MG63 (cell line): Measurements from ENCODE around the gene PRPF18. TPM values are rescaled to one million over a fixed set of nuclear protein-coding genes. Genes with fewer than 3 reads are reported as not detected.

Experiments used
- DNase-seq: peaks from one replicate; pipeline ENCODE4 v3.0.0-alpha.2; 2020
- H3K27me3 ChIP-seq: fragments of 250-450 bp; sonication (Bioruptor Pico); 2 replicates; pipeline ENCODE4 v1.5.1; 2020; ENCODE audit warnings: mild to moderate bottlenecking, moderate library complexity
- H3K36me3 ChIP-seq: fragments of 250-450 bp; sonication (Bioruptor Pico); 2 replicates; pipeline ENCODE4 v1.5.1; 2020; ENCODE audit warnings: mild to moderate bottlenecking, moderate library complexity
- H3K4me3 ChIP-seq: fragments of 250-450 bp; sonication (Bioruptor Pico); 2 replicates; pipeline ENCODE4 v1.5.1; 2020; ENCODE audit warnings: mild to moderate bottlenecking, moderate library complexity
- H3K9me3 ChIP-seq: fragments of 250-450 bp; sonication (Bioruptor Pico); 2 replicates; pipeline ENCODE4 v1.5.1; 2020; ENCODE audit warnings: mild to moderate bottlenecking, moderate library complexity
- total RNA-seq: library from RNA; depleted of rRNA; stranded (reverse); fragments of >200 nt; shearing (Covaris generic); gene quantifications from 2 replicates; pipeline ENCODE4 v1.2.3, GENCODE V29; 2014; ENCODE audit warnings: low replicate concordance

PRPF18 gene
- total RNA-seq, 1 experiment from 2014 or later: 18.3 TPM

GRCh38 chr10:13652860-13653259 is 66.1 kb downstream of the PRPF18 start:
- no peaks in the 10 kb centered on the region for H3K27me3 ChIP-seq
- H3K4me3 ChIP-seq: no peak overlapping the region
- no peaks in the 10 kb centered on the region for H3K9me3 ChIP-seq
- H3K36me3 ChIP-seq: peaks cover 12% of the 10 kb centered on the region
- DNase-seq: no peak

DNA sequence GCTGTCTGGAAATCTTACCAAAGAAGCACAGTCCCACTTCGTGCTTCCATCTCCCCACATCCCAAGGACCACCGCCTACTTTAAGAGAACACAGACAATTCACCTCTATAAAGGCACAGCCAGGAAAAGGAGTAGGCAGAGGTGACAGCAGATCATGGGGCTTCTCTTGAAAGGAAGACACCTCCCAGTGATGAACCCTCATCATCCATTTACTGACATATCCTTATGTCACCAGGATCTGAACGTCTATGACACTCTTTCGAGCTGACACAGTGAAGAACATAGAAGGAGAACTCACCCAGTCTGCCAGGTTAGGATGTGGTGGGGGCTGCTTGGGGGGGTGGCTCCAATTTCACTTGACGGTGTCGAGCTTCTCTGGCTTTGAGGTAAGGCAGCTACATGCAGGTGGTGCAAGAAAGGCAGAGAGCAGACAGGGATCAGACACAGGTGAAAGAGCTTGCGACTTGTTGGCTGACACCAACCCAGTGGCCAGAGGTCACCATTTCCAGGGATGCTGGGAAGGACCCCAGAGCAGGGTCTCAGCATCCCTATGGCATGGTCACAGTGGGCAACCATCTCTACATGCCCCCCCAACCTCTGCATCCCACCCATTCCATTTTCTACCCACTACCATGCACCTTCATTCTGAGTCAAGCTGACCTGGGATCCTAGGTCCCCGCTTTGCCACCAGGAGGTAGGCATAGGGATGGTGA is 67.5 kb downstream of the PRPF18 start:
- Histone ChIP-seq H3K27me3 (no peaks in the 10 kb centered on the region), H3K4me3 (no peak overlapping the region), H3K9me3 (no peaks in the 10 kb centered on the region), H3K36me3 (peaks cover 14% of the 10 kb centered on the region)
- DNase-seq: no peak

DNA sequence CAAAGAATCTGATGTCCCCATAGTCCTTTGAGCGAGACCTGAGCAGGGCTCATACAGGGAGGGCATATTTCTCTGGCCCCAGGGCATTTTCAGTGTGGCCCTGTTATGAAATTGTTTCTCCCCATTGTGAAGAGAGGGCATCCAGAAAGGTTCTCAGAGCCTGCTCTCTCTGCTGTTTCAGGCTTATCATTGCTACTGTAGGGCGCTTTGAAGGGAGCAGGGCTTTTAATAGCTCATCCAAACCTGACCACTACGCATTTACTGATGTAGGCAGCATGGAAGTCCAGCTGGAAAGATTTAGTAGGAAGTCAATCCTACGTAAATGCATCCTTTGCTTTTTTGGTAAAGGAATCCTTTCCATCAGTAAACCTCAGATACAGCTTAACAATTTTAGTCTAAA is 68.1 kb downstream of the PRPF18 start:
- no peaks in the 10 kb centered on the region for H3K27me3 ChIP-seq
- DNase-seq: no peak
- H3K9me3 ChIP-seq: no peaks in the 10 kb centered on the region
- no peak overlapping the region for H3K4me3 ChIP-seq
- H3K36me3 ChIP-seq: peaks cover 14% of the 10 kb centered on the region

- H3K36me3 ChIP-seq: peaks cover 14% of the 10 kb centered on the region
- no peak overlapping the region for H3K4me3 ChIP-seq
- H3K27me3 ChIP-seq: no peaks in the 10 kb centered on the region
- H3K9me3 ChIP-seq: no peaks in the 10 kb centered on the region
- no peak for DNase-seq
Measured at GRCh38 chr10:13656337-13657100, 69.8 kb downstream of the PRPF18 start.

DNA sequence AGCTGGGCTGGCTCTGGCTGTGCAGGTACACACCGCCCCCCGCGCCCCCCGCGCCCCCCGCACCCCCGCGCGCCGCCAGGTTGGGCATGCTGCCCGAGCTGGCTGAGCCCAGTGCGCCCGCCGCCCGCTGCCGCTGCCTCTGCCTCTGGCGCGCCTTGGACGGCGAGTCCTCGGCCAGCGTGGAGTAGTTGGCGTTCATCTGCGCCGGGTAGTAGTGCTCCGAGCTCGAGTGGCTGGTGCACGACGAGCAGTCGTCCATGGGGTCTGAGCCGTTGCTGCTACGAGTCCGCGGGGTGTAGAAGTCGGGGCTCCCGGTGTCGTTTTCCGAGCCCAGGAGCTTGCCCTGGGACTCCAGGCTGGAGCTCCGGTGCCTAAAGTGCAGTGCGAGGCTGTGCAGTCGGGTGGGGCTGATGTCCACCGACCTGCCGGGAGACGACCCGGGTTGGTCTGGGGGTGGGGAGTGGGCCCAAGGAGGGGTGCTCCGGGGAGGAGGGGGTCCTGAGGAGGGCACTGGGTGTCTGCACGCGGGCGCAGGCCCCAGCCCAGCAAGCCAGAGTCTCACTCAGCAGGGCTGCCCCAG is 70.4 kb downstream of the PRPF18 start:
- Histone ChIP-seq H3K9me3 (no peaks in the 10 kb centered on the region), H3K36me3 (peaks cover 13% of the 10 kb centered on the region), H3K4me3 (no peak overlapping the region), H3K27me3 (no peaks in the 10 kb centered on the region)
- DNase-seq: no peak

DNA sequence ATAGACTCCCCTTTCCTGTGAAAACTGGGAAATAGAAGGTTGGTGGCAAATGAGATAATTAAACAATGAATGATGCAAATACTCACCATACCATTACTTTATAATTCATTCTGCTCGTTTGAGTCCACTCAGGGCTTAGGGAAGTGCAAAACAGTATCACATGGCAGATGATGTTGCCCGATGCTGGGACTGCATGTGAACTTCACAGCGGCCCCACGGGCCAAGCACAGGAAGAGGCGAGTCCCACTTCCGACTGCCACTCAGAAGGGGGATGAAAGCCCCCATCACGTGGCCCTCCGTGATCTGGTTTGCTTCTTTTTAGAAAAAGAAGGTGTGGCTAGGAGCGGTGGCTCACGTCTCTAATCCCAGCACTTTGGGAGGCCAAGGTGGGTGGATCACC is 71.5 kb downstream of the PRPF18 start:
- peaks cover 15% of the 10 kb centered on the region for H3K36me3 ChIP-seq

DNA sequence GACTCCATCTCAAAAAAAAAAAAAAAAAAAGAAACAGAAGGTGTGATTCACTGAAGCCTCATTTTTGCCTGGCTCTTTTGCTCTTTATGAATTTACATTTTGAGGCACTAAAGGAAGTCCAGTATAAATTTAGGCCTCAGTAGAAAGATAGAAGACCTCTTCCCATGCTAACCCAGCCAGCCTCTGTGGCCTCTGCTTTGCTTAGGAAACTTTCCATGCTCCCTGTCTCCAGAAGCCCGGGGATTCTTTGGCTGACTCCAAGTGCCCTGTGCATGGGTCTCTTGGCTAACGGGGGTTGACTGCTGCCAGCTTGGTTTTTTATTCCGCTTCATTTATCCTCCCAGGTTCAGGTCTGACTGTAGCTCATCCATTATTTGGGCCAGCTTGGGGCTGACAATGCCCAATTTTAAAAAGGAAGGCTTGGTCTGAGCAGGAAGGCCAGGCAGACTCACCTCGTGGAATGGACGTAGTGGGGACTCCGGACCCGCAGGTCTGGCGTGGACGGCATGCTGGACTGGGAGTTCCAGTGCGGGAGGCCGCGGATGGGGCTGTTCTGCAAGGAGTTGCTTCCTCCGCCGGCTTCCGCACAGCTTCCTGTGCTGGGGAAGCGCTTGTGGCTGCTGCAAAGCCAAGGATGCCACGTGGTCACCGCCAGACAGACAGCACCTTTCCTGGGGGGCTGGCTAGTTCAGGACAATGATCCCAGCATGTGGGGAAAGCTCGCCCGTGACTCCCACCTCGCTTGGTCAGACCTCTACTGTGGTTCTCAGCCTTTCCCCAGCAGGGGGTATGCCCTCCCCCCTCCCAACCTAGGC is 72.3 kb downstream of the PRPF18 start:
- Histone ChIP-seq H3K36me3 (peaks cover 12% of the 10 kb centered on the region), H3K4me3 (no peak overlapping the region), H3K9me3 (no peaks in the 10 kb centered on the region), H3K27me3 (no peaks in the 10 kb centered on the region)
- DNase-seq: no peak

More for the DNA sequence above, 71.5 kb downstream of the PRPF18 start:
- H3K4me3 ChIP-seq: no peak overlapping the region
- no peaks in the 10 kb centered on the region for H3K27me3 ChIP-seq
- H3K9me3 ChIP-seq: no peaks in the 10 kb centered on the region
- DNase-seq: no peak

GRCh38 chr10:13659887-13660550 is 73.3 kb downstream of the PRPF18 start:
- H3K9me3 ChIP-seq: no peaks in the 10 kb centered on the region
- H3K27me3 ChIP-seq: no peaks in the 10 kb centered on the region
- H3K36me3 ChIP-seq: peaks cover 10% of the 10 kb centered on the region
- no peak overlapping the region for H3K4me3 ChIP-seq
- DNase-seq: peak; percentile 34

DNA sequence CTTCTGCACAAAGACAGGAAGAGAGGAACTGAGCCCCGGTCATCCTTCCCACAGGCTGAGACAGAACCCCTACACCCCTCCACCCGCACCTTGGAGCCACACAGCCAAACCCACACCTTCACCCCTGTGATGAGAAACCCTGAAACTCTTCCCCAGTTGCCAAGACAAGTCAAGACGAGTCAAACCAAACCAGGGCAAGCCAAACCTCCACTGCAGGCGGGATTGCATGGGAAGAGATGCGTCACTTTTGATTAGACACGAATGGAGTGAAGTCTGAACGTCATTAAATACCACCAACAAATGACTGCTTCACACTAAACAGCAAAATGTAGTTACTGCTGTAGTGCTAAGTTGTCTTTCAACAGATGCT is 73.8 kb downstream of the PRPF18 start:
- H3K27me3 ChIP-seq: no peaks in the 10 kb centered on the region
- H3K4me3 ChIP-seq: no peak overlapping the region
- H3K9me3 ChIP-seq: no peaks in the 10 kb centered on the region
- peaks cover 14% of the 10 kb centered on the region for H3K36me3 ChIP-seq
- peak; percentile 57 for DNase-seq

GRCh38 chr10:13661256-13661655 is 74.5 kb downstream of the PRPF18 start:
- Histone ChIP-seq H3K36me3 (peaks cover 17% of the 10 kb centered on the region), H3K27me3 (no peaks in the 10 kb centered on the region), H3K4me3 (no peak overlapping the region), H3K9me3 (no peaks in the 10 kb centered on the region)
- no peak for DNase-seq

DNA sequence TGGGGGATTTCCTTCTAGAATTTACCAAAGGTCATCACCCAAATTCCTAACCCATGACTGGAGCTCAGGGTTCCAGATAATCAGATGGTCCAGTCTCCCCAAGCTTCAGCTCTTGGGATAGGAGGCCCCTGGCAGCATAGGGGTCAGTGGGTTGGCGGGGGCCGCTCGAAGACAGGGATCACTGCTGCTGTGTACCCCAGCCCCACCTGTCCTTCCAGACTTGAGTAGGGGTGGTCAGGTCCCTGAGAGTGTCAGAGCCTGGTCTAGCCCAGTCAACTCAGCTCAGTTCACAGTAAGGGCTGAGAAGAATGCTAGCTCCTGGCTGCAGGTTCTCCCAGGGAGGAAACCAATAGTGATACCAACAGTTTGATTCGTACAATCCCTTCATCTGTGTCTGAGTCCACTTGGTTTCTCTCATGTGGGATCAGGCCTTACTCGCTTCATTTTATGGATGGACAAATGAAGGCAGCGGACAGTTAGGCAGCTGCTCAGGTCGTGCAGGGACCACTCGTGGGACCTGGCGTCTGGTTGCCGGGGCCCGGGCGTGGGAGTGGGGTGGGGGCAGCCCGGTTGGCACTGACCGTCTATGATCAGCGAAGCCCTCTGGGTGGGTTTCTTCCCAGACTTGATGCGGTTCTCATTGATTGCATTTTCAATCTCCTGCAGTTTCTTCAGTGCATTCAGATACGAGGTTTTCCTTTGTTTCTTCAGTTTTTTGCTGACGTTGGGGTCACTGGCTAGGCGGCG is 78.9 kb downstream of the PRPF18 start:
- Histone ChIP-seq H3K9me3 (no peaks in the 10 kb centered on the region), H3K27me3 (no peaks in the 10 kb centered on the region), H3K36me3 (peaks cover 13% of the 10 kb centered on the region), H3K4me3 (no peak overlapping the region)
- DNase-seq: no peak

- Histone ChIP-seq H3K4me3 (no peak overlapping the region), H3K27me3 (no peaks in the 10 kb centered on the region), H3K9me3 (no peaks in the 10 kb centered on the region), H3K36me3 (peaks cover 14% of the 10 kb centered on the region)
- DNase-seq: no peak
Measured at GRCh38 chr10:13668126-13668525, 81.4 kb downstream of the PRPF18 start.

DNA sequence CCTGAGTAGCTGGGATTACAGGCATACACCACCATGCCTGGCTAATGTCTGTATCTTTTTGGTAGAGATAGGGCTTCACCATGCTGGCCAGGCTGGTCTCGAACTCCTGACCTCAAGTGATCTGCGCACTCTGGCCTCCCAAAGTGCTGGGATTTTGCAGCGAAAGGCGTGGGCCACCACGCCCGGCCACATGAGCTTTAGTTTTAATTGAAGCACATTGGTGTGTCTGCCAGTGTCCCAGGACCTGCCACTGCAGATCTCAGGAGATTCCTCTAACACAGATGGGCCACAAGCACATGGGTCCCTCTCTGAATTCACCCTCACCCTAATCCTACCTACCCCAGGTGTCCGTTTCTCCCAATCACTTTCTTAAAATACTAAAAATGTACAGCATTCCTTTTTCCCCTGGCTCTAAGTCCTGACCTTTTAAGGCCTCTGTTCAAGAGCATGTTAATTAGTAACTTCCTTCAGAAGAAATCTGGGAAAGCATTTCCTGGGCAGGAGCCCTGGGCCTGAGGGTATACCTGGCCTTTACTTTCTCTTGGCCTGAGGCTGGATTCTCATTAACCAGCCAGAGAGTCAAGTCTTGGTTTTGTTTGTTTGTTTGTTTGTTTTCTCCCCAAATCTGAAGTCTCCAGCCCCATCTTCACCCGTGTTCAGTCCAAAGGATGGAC is 82.6 kb downstream of the PRPF18 start:
- no peaks in the 10 kb centered on the region for H3K9me3 ChIP-seq
- no peak for DNase-seq
- H3K4me3 ChIP-seq: no peak overlapping the region
- H3K36me3 ChIP-seq: peaks cover 14% of the 10 kb centered on the region
- H3K27me3 ChIP-seq: no peaks in the 10 kb centered on the region

GRCh38 chr10:13669901-13670300 is 83.1 kb downstream of the PRPF18 start:
- H3K4me3 ChIP-seq: no peak overlapping the region
- no peak for DNase-seq
- no peaks in the 10 kb centered on the region for H3K9me3 ChIP-seq
- H3K27me3 ChIP-seq: no peaks in the 10 kb centered on the region
- peaks cover 14% of the 10 kb centered on the region for H3K36me3 ChIP-seq

GRCh38 chr10:13670311-13670710 is 83.5 kb downstream of the PRPF18 start:
- no peaks in the 10 kb centered on the region for H3K27me3 ChIP-seq
- H3K4me3 ChIP-seq: no peak overlapping the region
- no peak for DNase-seq
- H3K9me3 ChIP-seq: no peaks in the 10 kb centered on the region
- peaks cover 13% of the 10 kb centered on the region for H3K36me3 ChIP-seq
